GM12891 (cell line): Measurements from ENCODE around the gene CACNB1.

Experiments
- POLR2A ChIP-seq: IDR thresholded peaks from 2 replicates; pipeline ENCODE4 v1.6.1; 2011; ENCODE audit warnings: low read depth, low read length, control low read depth
- TAF1 ChIP-seq: IDR thresholded peaks from 2 replicates; pipeline ENCODE4 v1.6.1; 2011; ENCODE audit warnings: low read depth, low read length, control low read depth

GRCh38 chr17:39221572-39221971, 24.1 kb upstream of the CACNB1 start:
- TF ChIP-seq POLR2A (no peak), TAF1 (no peak)
